Endothelial cell of umbilical vein (primary cell): ENCODE measurements around the gene ZBTB32. TPM values are rescaled to one million over a fixed set of nuclear protein-coding genes. Genes with fewer than 3 reads are reported as not detected.

Experiments
- BruUV-seq: library from RNA; stranded (reverse); fragments of 400-500 nt; replicated peaks from 2 replicates; lab custom pipeline; 2021; lab: Mats Ljungman, UMichigan
- CTCF ChIA-PET: fragments of 300-600, 350-600 bp; sonication (Branson Sonifier 250); formaldehyde crosslinking; loops from one replicate; lab custom pipeline; 2021; ENCODE audit warnings: antibody characterized with exemption, inconsistent platforms; lab: Charles Lee
- POLR2A ChIA-PET: fragments of 300-600, 350-600 bp; sonication (Branson Sonifier 250); formaldehyde crosslinking; loops from one replicate; lab custom pipeline; 2021; ENCODE audit warnings: antibody characterized with exemption, inconsistent platforms; lab: Charles Lee
- DNase-seq: peaks from one replicate; pipeline ENCODE4 v3.0.0-alpha.2; 2011; ENCODE audit warnings: low read depth, low spot score
- FAIRE-seq: peaks from 2 replicates; lab custom pipeline; 2011; peaks lifted over from hg19 to GRCh38; lab: Jason Lieb, UNC
- H2AFZ ChIP-seq: 2 replicates; pipeline ENCODE4 v1.6.0; 2012; ENCODE audit warnings: low read depth, low read length, control low read depth, inconsistent platforms
- H3K27ac ChIP-seq: 2 replicates; pipeline ENCODE4 v1.5.1; 2011; ENCODE audit warnings: low read depth, mild to moderate bottlenecking, control low read depth, low read length, moderate library complexity; ENCODE audit not compliant: insufficient read depth
- H3K27me3 ChIP-seq, 2 experiments: 2 replicates each; pipeline versions ENCODE4 v1.6.0 to v1.6.1; 2011; ENCODE audit warnings: low read length in 2 of 2, mixed read lengths in 1 of 2; ENCODE audit not compliant: control insufficient read depth in 2 of 2, insufficient read depth in 2 of 2
- H3K36me3 ChIP-seq, 2 experiments: 2 replicates in 1 of 2; 3 replicates in 1 of 2; pipeline ENCODE4 v1.5.1; 2011; ENCODE audit warnings: low read length in 2 of 2, mild to moderate bottlenecking in 1 of 2, moderate library complexity in 1 of 2; ENCODE audit not compliant: control insufficient read depth in 2 of 2, insufficient read depth in 2 of 2; ENCODE audit errors: extremely low read depth in 1 of 2
- H3K4me1 ChIP-seq: 3 replicates; pipeline ENCODE4 v1.5.1; 2011; ENCODE audit warnings: mild to moderate bottlenecking, low read length; ENCODE audit not compliant: control insufficient read depth, insufficient read depth; ENCODE audit errors: extremely low read depth
- H3K4me2 ChIP-seq: 2 replicates; pipeline ENCODE4 v1.6.1; 2011; ENCODE audit warnings: low read length, control low read depth, mixed read lengths; ENCODE audit not compliant: insufficient read depth
- H3K4me3 ChIP-seq, 3 experiments: fragments of 200-600 bp in 1 of 3; sonication (generic), shearing (Covaris generic) in 1 of 3; replicated peaks in 1 of 3; 2 replicates each; pipeline ENCODE4 v1.5.1; 2011 to 2016; ENCODE audit warnings: control low read depth in 3 of 3, low read length in 3 of 3, mild to moderate bottlenecking in 2 of 3, inconsistent platforms in 1 of 3, low read depth in 1 of 3, moderate library complexity in 1 of 3; ENCODE audit not compliant: insufficient read depth in 1 of 3
- H3K79me2 ChIP-seq: 2 replicates; pipeline ENCODE4 v1.6.0; 2012; ENCODE audit warnings: low read length, inconsistent platforms; ENCODE audit not compliant: control insufficient read depth, insufficient read depth
- H3K9ac ChIP-seq: replicated peaks from 2 replicates; pipeline ENCODE3; 2011; ENCODE audit warnings: low read length, control low read depth; ENCODE audit not compliant: insufficient read depth; ENCODE audit errors: extremely low read depth
- H3K9me1 ChIP-seq: replicated peaks from 3 replicates; pipeline ENCODE4 v1.6.0; 2011; ENCODE audit warnings: mild to moderate bottlenecking, low read length; ENCODE audit not compliant: control insufficient read depth, insufficient read depth; ENCODE audit errors: extremely low read depth
- H3K9me3 ChIP-seq: replicated peaks from 2 replicates; pipeline ENCODE4 v1.5.1; 2012; ENCODE audit warnings: low read length, inconsistent platforms; ENCODE audit not compliant: control insufficient read depth, insufficient read depth
- H4K20me1 ChIP-seq: replicated peaks from 2 replicates; pipeline ENCODE3; 2011; ENCODE audit warnings: mild to moderate bottlenecking, low read length; ENCODE audit not compliant: control insufficient read depth, insufficient read depth; ENCODE audit errors: extremely low read depth
- CTCF ChIP-seq, 2 donors: IDR thresholded peaks; 1 replicate in 1 of 2; 2 replicates in 1 of 2; pipeline ENCODE4 v1.5.1; 2011; ENCODE audit warnings: low read length in 2 of 2, mild to moderate bottlenecking in 2 of 2, moderate library complexity in 2 of 2, control low read depth in 1 of 2, inconsistent platforms in 1 of 2, low read depth in 1 of 2; ENCODE audit not compliant: insufficient read depth in 1 of 2; ENCODE audit errors: extremely low read depth in 1 of 2
- EZH2 ChIP-seq: IDR thresholded peaks from 2 replicates; pipeline ENCODE4 v1.6.1; 2012; ENCODE audit warnings: borderline replicate concordance, low read depth, mild to moderate bottlenecking, moderate library complexity, low read length, inconsistent platforms; ENCODE audit not compliant: severe bottlenecking
- FOS ChIP-seq: IDR thresholded peaks from 2 replicates; pipeline ENCODE4 v1.6.1; 2011; ENCODE audit warnings: mild to moderate bottlenecking, low read length, moderate library complexity, borderline replicate concordance; ENCODE audit not compliant: insufficient read depth
- GATA2 ChIP-seq: IDR thresholded peaks from 2 replicates; pipeline ENCODE4 v1.7.0; 2011; ENCODE audit warnings: low read depth, mild to moderate bottlenecking, moderate library complexity, mixed read lengths, low read length; ENCODE audit not compliant: insufficient read length, insufficient read depth
- JUN ChIP-seq: IDR thresholded peaks from 2 replicates; pipeline ENCODE4 v1.6.1; 2011; ENCODE audit warnings: borderline replicate concordance, low read depth; ENCODE audit not compliant: insufficient read length, insufficient read depth
- MAX ChIP-seq: IDR thresholded peaks from 2 replicates; pipeline ENCODE4 v1.6.1; 2011; ENCODE audit not compliant: insufficient read depth, insufficient read length
- MYC ChIP-seq: IDR thresholded peaks from one replicate; pipeline ENCODE4 v1.6.1; 2011; ENCODE audit warnings: mild to moderate bottlenecking, low read depth, low read length
- POLR2A ChIP-seq: IDR thresholded peaks from 2 replicates; pipeline ENCODE4 v1.6.1; 2012; ENCODE audit warnings: low read depth, mild to moderate bottlenecking, control low read depth, low read length
- POLR2AphosphoS5 ChIP-seq: IDR thresholded peaks from 2 replicates; pipeline ENCODE4 v1.6.1; 2012; ENCODE audit warnings: low read depth, mild to moderate bottlenecking, control low read depth, low read length, moderate library complexity; ENCODE audit not compliant: insufficient read depth
- dilution Hi-C: fragments of 300-500 bp; cut with MboI; formaldehyde crosslinking; loops from one replicate; pipeline ENCODE4 v1.15.0; 2019; ENCODE audit warnings: low sequenced_read_pairs; ENCODE audit not compliant: extremely low pct_ligation_motif_present
- intact Hi-C: fragments of 100-400 bp; cut with micrococcal nuclease; formaldehyde crosslinking; loops from one replicate; pipeline ENCODE4 v1.10.0; 2022
- polyA plus RNA-seq, 4 experiments: library from polyadenylated mRNA; depleted of rRNA in 3 of 4; stranded (reverse) in 3 of 4; unstranded in 1 of 4; fragments of >200 nt; gene quantifications; 2 replicates each; pipeline versions ENCODE4 v1.2.1 to v1.2.3, GENCODE V29; 2011 to 2012; ENCODE audit warnings: missing spikeins in 1 of 4
- total RNA-seq: library from RNA; stranded (reverse); gene quantifications from 2 replicates; pipeline ENCODE4 v1.2.3, GENCODE V29; 2021

ZBTB32 gene
- total and polyA plus RNA-seq, 2 donors (not counting 3 experiments of a cell fraction or from before 2014, with no cell fraction given) = not detected

- ChIA-PET CTCF (interaction anchor here (2.9 to 6.8 kb wide), 2 partner anchors 9 to 126 kb away, joined by 12 to 54 read pairs; no protein-coding TSS in a partner anchor), POLR2A (no interaction called here)
- H3K9me1 ChIP-seq = no peaks in the 10 kb centered on the region
- no peaks in the 10 kb centered on the region for H3K9me3 ChIP-seq
- no TSS peak for BruUV-seq
- intact Hi-C loops (loop anchor here (5.0 kb wide), 1 partner anchor 146 kb away; the partner anchor contains the start of gene TMEM147), dilution Hi-C loops (no loop called here)
- H3K4me1 ChIP-seq = no peaks in the 10 kb centered on the region
- H3K27ac ChIP-seq = no peak overlapping the region
- H3K9ac ChIP-seq = no peak overlapping the region
- H4K20me1 ChIP-seq = no peaks in the 10 kb centered on the region
- TF ChIP-seq JUN (no peak), POLR2A (no peak), POLR2AphosphoS5 (no peak), FOS (no peak), GATA2 (no peak), EZH2 (no peak), MYC (no peak), MAX (no peak), CTCF (IDR thresholded peaks at IDR 0.05; ENCODE audit: extremely low read depth in 1 of 2, insufficient read depth in 1 of 2, low read depth in 1 of 2, low read length in 2 of 2) (no peak)
- FAIRE-seq (no peak), DNase-seq (no peak)
- H3K36me3 ChIP-seq = no peaks in the 10 kb centered on the region
- no peaks in the 10 kb centered on the region for H3K27me3 ChIP-seq
- no peaks in the 10 kb centered on the region for H3K79me2 ChIP-seq
- no peak overlapping the region for H3K4me2 ChIP-seq
- no peak overlapping the region for H3K4me3 ChIP-seq
- no peak overlapping the region for H2AFZ ChIP-seq
These were observed 10.9 kb upstream of the ZBTB32 start for GRCh38 chr19:35693422-35693821.
